GM18499 (cell line): Measurements from ENCODE around the gene PPIL4.
"Not testable (repeated sequence)": the region's sequence is repeated elsewhere in the genome, so short reads cannot be mapped to it uniquely, and the experiment has no call there.

ENCODE experiments used
- ATAC-seq: cut with Tn5 transposase; IDR thresholded peaks from one replicate; pipeline ENCODE4 v1.9.1; 2021; ENCODE audit warnings: moderate number of reproducible peaks; ENCODE audit not compliant: insufficient read depth, unreplicated experiment

PPIL4 gene

GRCh38 chr6:149463781-149464180 is 82.1 kb downstream of the PPIL4 start:
- ATAC-seq, result no peak

DNA sequence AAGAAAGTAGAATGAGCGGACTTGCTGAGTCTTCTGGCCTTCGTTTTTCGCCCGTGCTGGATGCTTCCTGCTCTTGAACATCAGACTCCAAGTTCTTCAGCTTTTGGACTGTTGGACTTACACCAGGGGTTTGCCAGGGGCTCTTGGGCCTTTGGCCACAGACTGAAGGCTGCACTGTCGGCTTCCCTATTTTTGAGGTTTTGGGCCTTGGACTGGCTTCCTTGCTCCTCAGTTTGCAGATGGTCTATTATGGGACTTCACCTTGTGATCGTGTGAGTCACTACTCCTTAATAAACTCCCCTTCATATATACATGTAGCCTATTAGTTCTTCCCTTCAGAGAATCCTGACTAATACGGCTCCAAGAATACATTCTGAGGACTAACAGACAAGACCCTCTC is 83.1 kb downstream of the PPIL4 start:
- ATAC-seq, result not testable (repeated sequence)

- no peak for ATAC-seq
Measured at GRCh38 chr6:149461670-149462069, 84.2 kb downstream of the PPIL4 start.

- not testable (repeated sequence) for ATAC-seq
Measured at GRCh38 chr6:149460249-149460648, 85.6 kb downstream of the PPIL4 start.

GRCh38 chr6:149459761-149460160 is 86.1 kb downstream of the PPIL4 start:
- no peak for ATAC-seq

DNA sequence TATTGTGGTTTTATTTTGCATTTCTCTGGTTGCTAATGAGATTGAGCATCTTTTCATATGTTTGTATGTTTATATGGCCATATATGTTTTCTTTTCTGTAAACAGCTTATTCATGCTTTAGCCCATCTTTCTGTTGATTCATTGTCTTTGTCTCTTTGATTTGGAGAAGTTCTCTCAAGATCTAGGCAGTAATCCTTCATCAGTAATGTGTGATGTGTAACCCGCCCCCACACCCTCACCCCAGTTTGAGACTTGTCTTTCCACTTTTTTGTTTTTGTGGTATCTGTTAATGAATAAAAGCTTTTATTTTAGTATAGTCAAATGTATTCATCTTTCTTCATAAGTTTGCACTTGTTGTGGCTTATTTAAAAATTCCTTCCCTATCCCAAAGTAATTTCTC is 87.0 kb downstream of the PPIL4 start:
- ATAC-seq, result no peak

GRCh38 chr6:149458196-149458595 is 87.6 kb downstream of the PPIL4 start:
- ATAC-seq, result no peak

DNA sequence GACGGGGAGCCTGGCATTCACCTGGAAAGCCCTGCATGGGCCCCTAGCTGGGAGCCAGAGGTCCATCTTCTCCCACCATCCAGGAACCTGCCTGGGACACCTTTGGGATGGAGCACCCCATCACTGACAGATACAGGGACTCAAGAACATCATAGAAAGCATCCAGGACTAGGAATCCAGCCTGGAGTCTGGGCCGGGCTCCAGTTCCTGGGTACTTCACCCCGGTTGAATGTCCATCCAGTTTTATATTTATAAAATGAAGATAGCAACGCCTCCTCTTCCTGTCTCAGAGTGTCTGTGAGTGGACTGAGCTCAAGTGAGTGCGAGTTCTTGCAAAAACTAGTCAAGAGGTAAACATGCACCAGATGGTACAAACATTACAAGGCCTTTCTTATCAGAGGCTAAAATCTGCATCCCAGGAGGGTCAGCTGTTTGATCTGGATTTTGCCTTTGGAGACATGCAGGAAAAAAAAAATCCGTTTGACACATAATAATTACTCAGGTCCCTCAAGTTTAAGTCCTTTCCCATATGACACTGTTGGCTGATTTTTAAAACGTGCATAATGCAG is 88.4 kb downstream of the PPIL4 start:
- ATAC-seq, result no peak

DNA sequence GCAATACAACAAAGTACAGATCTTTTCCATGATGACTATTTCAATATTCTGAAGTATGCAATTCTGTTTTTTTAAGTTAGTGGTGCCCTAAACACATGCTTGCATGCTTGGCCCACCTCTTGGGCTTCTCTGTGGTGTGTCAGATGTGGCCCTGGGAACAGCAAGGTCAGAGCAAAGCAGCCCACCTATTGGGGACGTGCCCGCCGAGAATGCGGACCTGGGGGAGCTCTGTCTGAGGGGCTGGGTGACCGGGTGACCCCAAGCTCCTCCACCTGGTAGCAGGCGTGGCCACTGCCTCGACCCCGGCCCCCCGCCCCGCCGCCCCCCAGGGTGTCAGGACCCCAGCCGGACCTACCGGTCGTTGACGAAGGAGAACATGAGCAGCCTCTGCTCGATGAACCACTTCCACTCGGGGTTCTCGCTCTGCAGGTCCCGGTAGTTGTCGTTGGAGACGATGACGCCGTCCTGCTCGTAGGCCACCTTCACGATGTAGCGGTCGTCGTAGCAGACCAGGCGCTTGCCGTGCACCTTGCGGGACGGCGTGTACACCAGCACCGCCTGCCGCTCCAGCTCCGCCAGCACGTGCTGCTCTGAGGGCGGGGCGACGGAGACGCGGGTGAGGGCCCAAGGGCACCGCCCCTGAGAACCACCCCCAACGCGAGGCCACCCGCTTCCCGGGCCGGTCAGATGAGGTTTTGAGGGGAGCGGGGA is 89.4 kb downstream of the PPIL4 start:
- ATAC-seq, result no peak

GRCh38 chr6:149455031-149455732 is 90.7 kb downstream of the PPIL4 start:
- no peak for ATAC-seq
